GM18498 (cell line): Measurements from ENCODE around the gene RASGEF1C.

Source experiments
- ATAC-seq: cut with Tn5 transposase; IDR thresholded peaks from one replicate; pipeline ENCODE4 v1.9.1; 2021; ENCODE audit warnings: mild to moderate bottlenecking, moderate library complexity; ENCODE audit not compliant: unreplicated experiment

Gene RASGEF1C

GRCh38 chr5:180086816-180087399 lies 122.1 kb downstream of the RASGEF1C start:
- ATAC-seq, result no peak

- no peak for ATAC-seq
Measured at GRCh38 chr5:180085837-180086236, 123.2 kb downstream of the RASGEF1C start.

GRCh38 chr5:180084638-180085561 lies 124.1 kb downstream of the RASGEF1C start:
- ATAC-seq, result no peak

- ATAC-seq, result no peak
Measured at GRCh38 chr5:180083529-180084060, 125.4 kb downstream of the RASGEF1C start.

- no peak for ATAC-seq
Measured at GRCh38 chr5:180082633-180083420, 126.2 kb downstream of the RASGEF1C start.

DNA sequence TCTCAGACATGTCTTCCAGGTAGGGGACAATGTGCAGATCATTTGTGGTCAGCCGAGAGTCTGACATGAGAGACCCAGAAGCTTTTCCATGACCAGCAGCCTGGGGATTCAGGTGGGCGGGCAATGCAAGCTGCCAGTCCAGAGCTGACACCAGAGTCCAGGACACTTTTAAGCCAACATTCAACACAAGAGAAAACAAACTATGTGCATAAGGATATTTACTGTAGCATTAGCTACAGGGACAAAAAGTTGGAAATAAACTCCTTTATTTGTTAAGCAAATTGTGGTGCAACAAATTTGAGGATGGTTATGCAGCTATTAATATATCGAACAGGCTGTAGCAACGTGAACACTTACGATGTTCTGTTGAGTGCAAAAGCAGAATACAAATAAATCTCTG lies 127.5 kb downstream of the RASGEF1C start:
- ATAC-seq, result no peak

DNA sequence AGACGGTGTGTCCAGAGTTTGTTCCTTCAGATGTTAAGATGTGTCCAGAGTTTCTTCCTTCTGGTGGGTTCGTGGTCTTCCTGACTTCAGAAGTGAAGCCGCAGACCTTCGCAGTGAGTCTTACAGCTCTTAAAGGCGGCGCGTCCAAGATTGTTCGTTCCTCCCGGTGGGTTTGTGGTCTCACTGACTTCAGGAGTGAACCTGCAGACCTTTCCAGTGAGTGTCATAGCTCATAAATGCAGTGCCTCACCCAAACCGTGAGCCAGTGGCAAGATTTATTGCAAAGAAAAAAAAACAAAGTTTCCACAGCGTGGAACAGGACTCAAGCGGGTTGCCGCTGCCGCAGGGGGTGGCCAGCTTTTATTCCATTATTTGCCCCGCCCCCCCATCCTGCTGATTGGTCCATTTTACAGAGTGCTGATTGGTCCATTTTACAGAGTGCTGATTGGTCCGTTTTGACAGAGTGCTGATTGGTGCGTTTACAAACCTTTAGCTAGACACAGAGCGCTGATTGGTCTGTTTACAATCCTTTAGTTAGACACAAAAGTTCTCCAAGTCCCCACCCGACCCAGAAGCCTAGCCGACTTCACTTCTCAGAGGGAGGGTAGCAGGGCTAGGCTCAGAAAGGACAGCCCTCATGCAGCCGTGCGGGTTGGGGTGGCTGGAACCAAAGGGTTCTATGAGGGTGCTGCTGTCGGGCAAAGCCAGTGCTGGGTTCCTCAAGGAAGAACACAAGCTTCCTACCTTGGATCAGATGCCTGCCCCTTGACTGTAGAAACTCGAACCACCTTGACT lies 128.3 kb downstream of the RASGEF1C start:
- ATAC-seq, result no peak

- ATAC-seq, result no peak
Measured at GRCh38 chr5:180079702-180080466, 129.1 kb downstream of the RASGEF1C start.

GRCh38 chr5:180078348-180078747 lies 130.7 kb downstream of the RASGEF1C start:
- ATAC-seq, result no peak

GRCh38 chr5:180077594-180078284 lies 131.3 kb downstream of the RASGEF1C start:
- no peak for ATAC-seq

DNA sequence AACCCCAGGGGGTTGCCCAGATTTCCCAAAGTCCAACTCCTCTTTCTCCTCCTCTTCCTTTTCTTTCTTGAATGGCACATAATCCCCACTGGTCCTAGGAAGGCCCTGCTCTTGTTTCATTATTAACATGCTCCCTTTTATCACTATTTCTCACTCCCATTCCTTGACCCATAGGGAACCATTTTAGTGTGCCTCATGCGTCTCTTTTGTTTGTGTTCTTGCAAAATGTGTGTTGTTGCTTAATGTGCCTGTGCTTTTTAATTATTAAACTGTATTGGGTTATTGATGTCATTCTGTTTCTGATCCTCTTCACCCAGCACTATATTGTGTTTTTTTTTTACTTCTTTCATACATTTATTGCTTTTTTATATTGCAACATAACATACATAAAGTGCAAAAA lies 133.3 kb downstream of the RASGEF1C start:
- no peak for ATAC-seq

DNA sequence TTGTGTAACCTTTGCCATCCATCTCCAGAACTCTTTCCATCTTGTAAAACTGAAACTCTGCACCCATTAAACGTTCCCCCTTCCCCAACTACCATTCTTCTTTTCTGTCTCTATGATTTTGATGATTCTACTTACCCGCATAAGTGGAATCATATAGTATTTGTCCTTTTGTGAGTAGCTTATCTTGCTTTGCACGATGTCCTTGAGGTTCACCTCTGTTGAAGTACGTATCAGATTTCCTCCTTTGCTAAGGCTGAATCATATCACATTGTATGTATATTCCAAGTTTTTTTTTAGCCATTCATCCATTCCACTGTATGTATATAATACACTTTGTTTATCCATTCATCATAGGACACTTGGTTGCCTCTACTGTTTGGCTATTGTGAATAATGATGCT lies 134.5 kb downstream of the RASGEF1C start:
- ATAC-seq, result no peak

DNA sequence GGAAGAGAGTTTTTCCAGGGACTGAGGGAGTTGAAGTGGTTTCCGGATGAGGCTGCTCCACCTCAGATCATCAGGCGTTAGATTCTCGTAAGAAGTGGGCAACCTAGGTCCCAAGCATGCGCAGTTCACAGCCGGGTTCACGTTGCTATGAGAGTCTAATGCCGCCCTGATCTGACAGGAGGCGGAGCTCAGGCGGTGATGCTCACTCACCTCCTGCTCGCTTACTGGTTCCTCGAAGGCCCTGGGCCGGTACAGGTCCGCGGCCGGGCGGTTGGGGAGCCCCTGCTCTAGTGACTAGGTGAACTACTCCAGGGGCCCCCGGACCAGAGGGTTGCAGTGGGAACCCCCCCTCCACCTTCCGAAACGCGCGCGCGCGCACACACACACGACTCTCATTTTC lies 136.5 kb downstream of the RASGEF1C start:
- no peak for ATAC-seq

GRCh38 chr5:180072256-180072548 lies 136.8 kb downstream of the RASGEF1C start:
- ATAC-seq, result no peak

GRCh38 chr5:180071531-180072255 lies 137.3 kb downstream of the RASGEF1C start, which contains the start of gene RNF130:
Gene RNF130, minus strand, starts transcription at chr5:180071759. Its CDS starts 57 bp downstream, at chr5:180071702.
- peak; percentile 64 for ATAC-seq

- ATAC-seq, result no peak
Measured at GRCh38 chr5:180070756-180071530, 138.1 kb downstream of the RASGEF1C start.

DNA sequence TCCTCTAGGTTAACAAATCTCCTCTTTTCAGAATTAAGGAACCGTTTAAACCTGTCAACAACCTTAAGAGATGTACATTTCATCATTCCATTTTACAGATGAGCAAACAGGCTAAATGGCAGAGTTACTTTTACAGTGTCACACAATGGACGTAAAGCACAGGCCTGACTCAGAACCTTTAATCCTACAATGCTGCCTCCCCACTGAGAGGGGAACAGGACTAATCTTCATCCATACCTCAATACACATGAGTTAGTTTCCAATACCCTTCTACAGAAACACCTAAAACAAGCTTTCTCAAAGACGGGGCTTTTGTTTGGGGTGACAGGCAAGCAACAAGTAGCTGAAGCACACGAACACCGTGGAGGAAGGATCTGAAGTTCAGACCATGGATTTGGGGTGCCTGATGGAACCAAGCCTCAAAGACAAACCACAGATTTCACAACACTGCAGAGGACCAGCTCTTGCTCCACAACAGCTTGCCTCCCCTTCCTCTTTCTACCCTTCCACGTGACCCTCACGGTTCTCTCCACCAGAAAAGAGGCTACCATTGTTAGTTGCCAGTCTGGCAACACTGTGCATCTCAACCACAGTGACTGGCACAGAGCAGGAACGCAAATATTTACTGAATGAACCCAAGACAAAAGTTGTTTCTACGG lies 139.3 kb downstream of the RASGEF1C start:
- no peak for ATAC-seq
